Measurements from ENCODE around the gene PEX11G. TPM values are rescaled to one million over a fixed set of nuclear protein-coding genes. Genes with fewer than 3 reads are reported as not detected.

The PEX11G gene
- polyA plus RNA-seq, 1 experiment, result 3.8 TPM

- Histone ChIP-seq H3K36me3 (ENCODE audit: control insufficient read depth, insufficient read depth, low read length) (peaks cover 11% of the 10 kb centered on the region), H3K4me3 (ENCODE audit: low read depth, low read length) (peak overlapping the region; percentile 70), H3K27me3 (ENCODE audit: control insufficient read depth, insufficient read depth, low read length) (no peaks in the 10 kb centered on the region)
- TF ChIP-seq, protein P1, sequence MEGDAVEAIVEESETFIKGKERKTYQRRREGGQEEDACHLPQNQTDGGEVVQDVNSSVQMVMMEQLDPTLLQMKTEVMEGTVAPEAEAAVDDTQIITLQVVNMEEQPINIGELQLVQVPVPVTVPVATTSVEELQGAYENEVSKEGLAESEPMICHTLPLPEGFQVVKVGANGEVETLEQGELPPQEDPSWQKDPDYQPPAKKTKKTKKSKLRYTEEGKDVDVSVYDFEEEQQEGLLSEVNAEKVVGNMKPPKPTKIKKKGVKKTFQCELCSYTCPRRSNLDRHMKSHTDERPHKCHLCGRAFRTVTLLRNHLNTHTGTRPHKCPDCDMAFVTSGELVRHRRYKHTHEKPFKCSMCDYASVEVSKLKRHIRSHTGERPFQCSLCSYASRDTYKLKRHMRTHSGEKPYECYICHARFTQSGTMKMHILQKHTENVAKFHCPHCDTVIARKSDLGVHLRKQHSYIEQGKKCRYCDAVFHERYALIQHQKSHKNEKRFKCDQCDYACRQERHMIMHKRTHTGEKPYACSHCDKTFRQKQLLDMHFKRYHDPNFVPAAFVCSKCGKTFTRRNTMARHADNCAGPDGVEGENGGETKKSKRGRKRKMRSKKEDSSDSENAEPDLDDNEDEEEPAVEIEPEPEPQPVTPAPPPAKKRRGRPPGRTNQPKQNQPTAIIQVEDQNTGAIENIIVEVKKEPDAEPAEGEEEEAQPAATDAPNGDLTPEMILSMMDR (IDR thresholded peaks at IDR 0.05; ENCODE audit: insufficient read depth, low read depth, low read length), result no peak
- CTCF ChIA-PET, result interaction anchor here (0.6 to 3.0 kb wide), 4 partner anchors 10 to 169 kb away, joined by 3 to 12 read pairs (median 6); partner anchors contain the start of gene PNPLA6
- POLR2A ChIA-PET, result interaction anchor here (0.6 kb wide), 1 partner anchor 38 kb away, joined by 3 read pairs; no protein-coding TSS in a partner anchor
- DNase-seq (ENCODE audit: low read depth), result no peak
These were observed 34.3 kb upstream of the PEX11G start for GRCh38 chr19:7522923-7523667.

GRCh38 chr19:7522072-7522922 lies 33.5 kb upstream of the PEX11G start, which contains the start of gene MCOLN1:
TSS of gene MCOLN1 (plus strand) at chr19:7522624. CDS start at chr19:7522751, 127 bp downstream.
- Histone ChIP-seq H3K27me3 (ENCODE audit: control insufficient read depth, insufficient read depth, low read length) (no peaks in the 10 kb centered on the region), H3K4me3 (ENCODE audit: low read depth, low read length) (peak within 1 kb of the TSS; percentile 70), H3K36me3 (ENCODE audit: control insufficient read depth, insufficient read depth, low read length) (peaks cover 11% of the 10 kb centered on the region)
- CTCF ChIA-PET, result interaction anchor here (0.6 to 3.0 kb wide), 4 partner anchors 11 to 168 kb away, joined by 3 to 12 read pairs (median 6); partner anchors contain the start of gene PNPLA6
- TF ChIP-seq, protein P1 (IDR thresholded peaks at IDR 0.05; ENCODE audit: insufficient read depth, low read depth, low read length), result no peak
- POLR2A ChIA-PET, result interaction anchor here (0.6 kb wide), 1 partner anchor 423 kb away, joined by 3 read pairs; no protein-coding TSS in a partner anchor
- DNase-seq (ENCODE audit: low read depth), result peak; percentile 61

DNA sequence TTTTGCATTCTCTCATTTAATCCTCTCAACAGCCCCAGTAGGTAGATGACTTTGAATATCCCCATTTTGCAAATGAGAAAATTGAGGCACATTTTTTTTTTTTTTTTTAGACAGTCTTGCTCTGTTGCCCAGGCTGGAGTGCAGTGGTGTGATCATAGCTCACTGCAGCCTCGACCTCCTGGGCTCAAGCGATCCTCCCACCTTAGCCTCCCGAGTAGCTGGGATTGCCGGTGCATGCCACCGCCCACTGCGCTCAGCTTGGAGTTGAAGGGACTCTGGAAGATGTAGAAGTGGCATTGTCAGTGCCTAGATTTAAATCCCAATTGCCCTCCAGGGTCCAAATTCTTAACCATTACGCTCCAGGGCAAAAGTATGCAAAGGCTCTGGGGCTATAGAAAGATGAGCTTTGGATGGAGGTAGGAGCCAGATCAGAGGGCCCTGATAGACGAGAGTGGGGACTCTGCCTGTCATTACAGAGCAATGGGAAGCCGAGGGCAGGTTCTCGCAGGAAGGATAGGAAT lies 32.8 kb upstream of the PEX11G start:
- ChIA-PET POLR2A (interaction anchor here (0.6 kb wide), 1 partner anchor 422 kb away, joined by 3 read pairs; no protein-coding TSS in a partner anchor), CTCF (interaction anchor here (0.6 to 3.0 kb wide), 4 partner anchors 13 to 167 kb away, joined by 3 to 12 read pairs (median 6); partner anchors contain the start of gene PNPLA6)
- Histone ChIP-seq H3K4me3 (ENCODE audit: low read depth, low read length) (peak overlapping the region; percentile 70; the same call in 1 of the 2 replicates), H3K36me3 (ENCODE audit: control insufficient read depth, insufficient read depth, low read length) (peaks cover 11% of the 10 kb centered on the region), H3K27me3 (ENCODE audit: control insufficient read depth, insufficient read depth, low read length) (no peaks in the 10 kb centered on the region)
- DNase-seq (ENCODE audit: low read depth), result no peak
- TF ChIP-seq, protein P1 (IDR thresholded peaks at IDR 0.05; ENCODE audit: insufficient read depth, low read depth, low read length), result no peak

DNA sequence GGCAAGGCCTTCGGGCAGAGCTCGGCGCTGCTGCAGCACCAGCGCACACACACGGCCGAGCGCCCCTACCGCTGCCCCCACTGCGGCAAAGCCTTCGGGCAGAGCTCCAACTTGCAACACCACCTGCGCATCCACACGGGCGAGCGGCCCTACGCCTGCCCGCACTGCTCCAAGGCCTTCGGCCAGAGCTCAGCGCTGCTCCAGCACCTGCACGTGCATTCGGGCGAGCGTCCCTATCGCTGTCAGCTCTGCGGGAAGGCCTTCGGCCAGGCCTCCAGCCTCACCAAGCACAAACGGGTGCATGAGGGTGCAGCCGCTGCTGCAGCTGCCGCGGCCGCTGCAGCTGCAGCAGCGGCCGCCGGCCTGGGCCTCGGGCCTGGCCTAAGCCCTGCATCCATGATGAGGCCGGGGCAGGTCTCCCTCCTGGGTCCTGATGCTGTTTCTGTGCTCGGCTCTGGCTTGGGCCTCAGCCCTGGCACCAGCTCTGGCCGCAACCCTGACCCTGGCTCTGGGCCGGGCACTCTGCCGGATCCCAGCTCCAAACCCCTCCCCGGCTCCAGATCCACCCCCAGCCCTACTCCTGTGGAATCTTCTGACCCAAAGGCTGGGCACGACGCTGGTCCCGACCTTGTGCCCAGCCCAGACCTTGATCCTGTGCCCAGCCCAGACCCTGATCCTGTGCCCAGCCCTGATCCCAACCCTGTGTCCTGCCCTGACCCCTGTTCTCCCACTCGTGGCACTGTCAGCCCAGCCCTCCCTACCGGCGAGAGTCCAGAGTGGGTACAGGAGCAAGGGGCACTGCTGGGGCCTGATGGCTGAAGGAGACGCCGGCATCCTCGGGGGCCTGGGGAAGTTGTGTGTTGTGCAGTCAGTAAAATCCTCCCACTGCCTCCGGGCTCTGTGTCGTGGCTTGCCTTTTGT lies 31.6 kb upstream of the PEX11G start:
- no peaks in the 10 kb centered on the region for H3K27me3 ChIP-seq (ENCODE audit: control insufficient read depth, insufficient read depth, low read length)
- ChIA-PET POLR2A (no interaction called here), CTCF (interaction anchor here (1.5 to 3.0 kb wide), 2 partner anchors 8 to 15 kb away, joined by 3 to 12 read pairs; partner anchors contain the start of gene PNPLA6)
- peaks cover 9% of the 10 kb centered on the region for H3K36me3 ChIP-seq (ENCODE audit: control insufficient read depth, insufficient read depth, low read length)
- DNase-seq (ENCODE audit: low read depth), result no peak
- TF ChIP-seq, protein P1 (IDR thresholded peaks at IDR 0.05; ENCODE audit: insufficient read depth, low read depth, low read length), result no peak
- H3K4me3 ChIP-seq (ENCODE audit: low read depth, low read length), result no peak overlapping the region
